Measurements from ENCODE around the gene IQSEC2.

The IQSEC2 gene

DNA sequence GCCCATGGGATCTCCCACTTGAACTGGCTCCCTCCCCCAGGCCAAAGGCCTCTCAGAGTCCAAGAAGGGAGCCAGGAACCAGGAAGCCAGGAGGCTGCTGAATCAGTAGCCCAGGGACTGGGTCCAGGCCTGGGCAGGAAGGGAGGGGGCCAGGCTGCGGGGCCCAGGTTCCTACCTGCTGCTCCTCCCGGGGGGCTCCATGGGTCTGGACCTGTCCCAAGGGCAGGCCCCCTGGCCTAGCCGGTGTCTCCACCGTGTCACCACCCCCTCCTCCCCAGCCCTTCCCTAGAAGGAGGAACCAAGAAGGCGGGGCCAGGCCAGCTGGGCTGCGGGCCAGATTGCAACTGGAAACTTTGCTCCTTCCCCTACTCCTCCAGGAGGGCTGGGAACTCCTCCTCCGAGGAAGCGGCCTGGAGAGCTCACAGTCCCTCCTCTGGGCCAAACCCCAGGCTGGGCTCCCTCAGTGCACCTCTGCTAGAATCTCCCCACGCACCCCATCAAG lies at the start of gene IQSEC2:
Gene IQSEC2, minus strand, starts transcription at position 264 of the 502 bp plus-strand sequence.
- no peak for DNase-seq (ENCODE audit: low read depth in 2 of 2)

DNA sequence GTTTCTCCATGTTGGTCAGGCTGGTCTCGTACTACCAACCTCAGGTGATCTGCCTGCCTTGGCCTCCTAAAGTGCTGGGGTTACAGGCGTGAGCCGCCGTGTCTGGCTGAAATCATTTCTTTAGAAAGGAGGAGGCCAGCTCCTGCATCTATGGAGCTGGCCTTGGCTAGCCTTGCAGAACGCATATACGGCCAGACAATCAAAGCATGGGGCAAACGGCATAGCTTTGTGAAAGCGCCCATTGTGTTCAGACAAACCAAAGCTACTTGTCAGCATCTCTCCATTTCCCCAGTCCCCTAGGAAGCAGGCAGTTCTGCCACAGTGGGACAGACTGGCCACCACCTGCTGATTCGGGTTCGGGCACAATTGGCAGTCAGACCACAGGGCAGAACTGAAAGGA lies 48.9 kb upstream of the IQSEC2 start:
- DNase-seq (ENCODE audit: low read depth in 2 of 2), result no peak

GRCh38 chrX:53324803-53325202 lies 43.4 kb upstream of the IQSEC2 start:
- DNase-seq (ENCODE audit: low read depth in 2 of 2), result no peak

GRCh38 chrX:53324085-53324484 lies 42.7 kb upstream of the IQSEC2 start:
- DNase-seq (ENCODE audit: low read depth in 2 of 2), result no peak

- DNase-seq (ENCODE audit: low read depth in 2 of 2), result no peak
These were observed 41.8 kb upstream of the IQSEC2 start for GRCh38 chrX:53323196-53323595.

DNA sequence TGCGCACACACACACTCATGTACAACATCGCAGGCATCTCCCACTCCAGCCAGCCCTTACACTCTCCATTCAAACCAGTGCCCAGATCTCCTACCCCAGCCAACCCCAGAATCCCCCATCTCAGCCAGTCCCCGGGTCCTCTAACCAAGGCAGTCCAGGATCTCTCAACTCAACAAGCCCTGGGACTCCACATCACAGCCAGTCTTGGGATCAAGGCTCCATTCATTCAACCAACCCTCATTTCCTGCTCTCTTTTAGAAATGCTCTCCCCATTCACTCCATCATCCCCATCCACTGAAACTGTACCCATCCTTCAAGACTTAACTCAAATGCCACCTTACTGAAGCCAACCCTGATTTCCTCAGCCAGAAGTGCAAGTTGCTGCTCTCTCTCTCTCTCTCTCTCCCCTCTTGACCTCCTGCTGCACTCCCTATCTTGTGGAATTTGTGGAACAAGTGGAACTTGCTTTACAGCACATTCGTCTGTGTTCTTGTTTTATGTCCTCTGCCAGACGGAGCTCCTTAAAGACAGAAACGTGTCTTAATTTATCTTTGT lies 40.6 kb upstream of the IQSEC2 start:
- no peak for DNase-seq (ENCODE audit: low read depth in 2 of 2)

DNA sequence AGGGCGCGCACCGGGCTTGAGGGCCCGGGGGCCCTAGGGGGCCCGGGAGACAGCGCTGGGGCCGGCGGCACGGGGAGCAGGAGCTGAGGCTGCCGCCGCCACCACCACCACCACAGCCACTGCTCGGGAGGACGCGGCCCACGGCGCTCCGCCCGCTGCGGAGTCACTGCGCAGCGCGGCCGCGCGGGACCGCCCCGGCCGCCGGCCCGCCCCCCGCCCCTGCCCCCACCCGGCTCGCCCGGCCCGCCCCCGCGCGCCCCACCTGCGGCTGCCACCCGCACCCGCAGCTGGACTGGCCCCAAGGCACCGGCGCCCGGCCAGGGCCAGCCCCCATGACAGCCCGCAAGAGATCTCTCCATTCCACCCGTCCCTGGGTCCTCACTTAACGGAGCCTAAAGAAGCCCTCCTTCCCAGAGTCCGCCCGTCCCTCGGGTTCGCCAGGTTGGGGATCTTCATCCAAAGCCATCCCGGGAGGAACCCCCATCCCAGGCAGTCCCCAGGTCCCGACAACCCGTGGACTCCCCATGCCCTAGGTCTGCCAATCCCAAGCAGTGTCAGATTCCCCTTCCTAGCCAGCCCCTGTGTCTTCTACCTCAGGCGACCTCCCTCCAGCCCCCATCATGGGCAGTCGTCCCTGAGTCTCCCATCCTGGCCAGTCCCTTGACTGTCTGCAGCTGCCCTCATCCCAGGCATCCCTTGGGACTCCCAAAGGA lies 40.0 kb upstream of the IQSEC2 start:
- DNase-seq (ENCODE audit: low read depth in 2 of 2), result no peak

GRCh38 chrX:53320543-53321229 lies 39.3 kb upstream of the IQSEC2 start:
- DNase-seq (ENCODE audit: low read depth in 2 of 2), result no peak

DNA sequence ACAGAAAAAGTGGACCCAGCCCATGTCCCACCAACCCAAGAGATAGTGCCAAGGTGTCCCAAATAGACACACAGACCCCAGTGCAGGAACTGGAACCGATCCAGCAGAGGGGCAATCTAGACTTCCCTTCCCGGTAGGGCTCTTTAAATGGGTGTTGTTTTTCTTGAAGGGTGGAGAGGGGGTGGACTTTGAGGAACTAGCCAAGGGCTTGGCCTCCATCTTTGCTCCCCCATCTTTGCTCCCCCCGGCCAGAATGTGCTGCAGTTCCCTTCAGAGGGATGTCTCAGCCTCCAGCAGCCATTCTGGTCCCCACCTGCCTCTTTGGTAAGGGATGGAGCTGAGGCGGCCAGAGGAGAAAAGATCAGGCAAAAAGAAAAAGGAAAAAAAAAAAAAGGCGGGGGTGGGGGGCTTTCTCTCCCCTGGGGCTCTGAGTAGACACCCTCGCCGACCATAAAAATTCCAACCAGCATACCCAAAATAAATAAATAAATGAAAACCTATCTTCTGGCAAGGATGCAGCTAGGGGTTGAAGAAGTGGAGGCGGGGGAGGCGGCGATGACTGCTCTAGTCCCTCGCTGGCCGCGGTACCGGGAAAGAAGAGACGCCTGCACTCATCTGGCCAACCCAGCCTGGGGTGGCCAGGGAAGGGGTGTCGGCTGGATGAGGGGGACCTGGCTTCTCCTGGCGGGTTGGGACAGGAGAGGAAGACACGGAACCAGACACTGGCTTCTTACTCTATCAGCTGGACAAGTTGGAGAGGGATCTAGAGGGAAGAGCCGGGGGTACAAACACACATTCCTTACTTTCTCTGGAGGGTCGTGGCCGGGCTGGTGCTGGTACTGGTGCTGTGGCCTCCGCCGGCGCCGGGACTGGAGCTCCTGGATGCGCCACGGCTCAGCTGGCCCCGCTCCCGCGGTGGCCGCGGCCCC lies 38.5 kb upstream of the IQSEC2 start:
- DNase-seq (ENCODE audit: low read depth in 2 of 2), result no peak

DNA sequence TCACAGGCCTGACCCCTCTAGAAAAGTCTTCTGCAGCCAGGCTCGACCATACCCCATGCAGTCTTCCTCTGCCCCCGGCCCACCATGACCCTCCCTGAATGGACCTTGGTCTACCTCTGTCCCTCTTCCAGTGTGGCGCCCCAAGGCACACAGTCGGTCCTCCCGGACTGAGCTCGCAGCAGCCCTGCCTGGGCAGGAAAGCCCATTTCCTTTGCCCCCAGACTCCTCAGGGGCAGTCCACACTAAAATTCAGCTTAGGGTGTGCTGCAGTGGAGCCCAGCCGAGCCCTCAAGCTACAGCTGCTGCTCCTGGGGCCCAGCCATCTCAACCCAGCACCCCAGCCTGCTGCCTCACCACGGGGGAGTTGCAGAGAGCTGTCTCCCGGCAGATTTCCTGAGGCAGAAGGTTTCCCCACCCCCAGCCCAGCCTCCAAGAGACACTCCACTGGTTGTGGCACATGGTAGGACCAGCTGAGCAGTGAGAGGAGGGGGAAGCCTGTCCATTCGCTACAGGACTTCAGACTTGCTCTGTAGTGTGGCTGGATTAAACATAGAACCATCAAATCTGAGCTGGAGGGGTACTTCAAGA lies 37.5 kb upstream of the IQSEC2 start:
- DNase-seq (ENCODE audit: low read depth in 2 of 2), result no peak

DNA sequence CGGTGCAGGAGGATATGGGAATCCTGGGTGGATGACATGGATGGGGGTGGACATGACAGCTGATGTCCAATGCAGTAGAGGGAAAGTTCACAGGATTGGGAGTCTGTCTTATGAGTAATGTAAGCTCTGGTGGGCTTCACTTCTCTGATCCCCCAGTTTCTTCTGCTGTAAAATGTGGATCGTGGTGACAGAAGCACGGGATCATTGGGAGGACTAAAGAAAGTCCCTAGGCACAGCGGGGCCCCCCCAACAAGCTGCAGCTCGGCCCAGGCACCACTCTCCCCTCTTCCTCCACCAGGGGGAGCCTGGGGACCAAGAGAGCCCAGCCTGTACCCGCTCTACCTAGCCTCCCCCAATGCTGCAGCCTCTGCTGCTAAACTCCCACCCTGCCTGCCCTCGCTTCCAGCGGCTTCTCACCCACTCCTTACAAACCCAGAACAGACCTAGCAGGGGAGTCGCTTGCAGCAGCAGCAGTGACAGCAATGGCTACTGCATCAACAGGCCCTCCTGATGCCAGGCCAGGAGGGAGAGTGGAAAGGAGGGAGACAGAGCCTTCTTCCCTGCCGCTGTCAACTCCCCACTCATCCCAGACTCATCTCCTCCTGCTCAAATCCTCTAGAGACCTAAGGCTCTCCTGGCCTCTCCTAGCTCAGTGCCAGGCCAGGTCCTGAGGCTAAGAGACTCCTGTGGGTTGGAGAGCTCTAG lies 36.1 kb upstream of the IQSEC2 start:
- peak; percentile 22 to 41 for DNase-seq (ENCODE audit: low read depth in 2 of 2)

GRCh38 chrX:53316860-53317237 lies 35.5 kb upstream of the IQSEC2 start:
- no peak for DNase-seq (ENCODE audit: low read depth in 2 of 2)

DNA sequence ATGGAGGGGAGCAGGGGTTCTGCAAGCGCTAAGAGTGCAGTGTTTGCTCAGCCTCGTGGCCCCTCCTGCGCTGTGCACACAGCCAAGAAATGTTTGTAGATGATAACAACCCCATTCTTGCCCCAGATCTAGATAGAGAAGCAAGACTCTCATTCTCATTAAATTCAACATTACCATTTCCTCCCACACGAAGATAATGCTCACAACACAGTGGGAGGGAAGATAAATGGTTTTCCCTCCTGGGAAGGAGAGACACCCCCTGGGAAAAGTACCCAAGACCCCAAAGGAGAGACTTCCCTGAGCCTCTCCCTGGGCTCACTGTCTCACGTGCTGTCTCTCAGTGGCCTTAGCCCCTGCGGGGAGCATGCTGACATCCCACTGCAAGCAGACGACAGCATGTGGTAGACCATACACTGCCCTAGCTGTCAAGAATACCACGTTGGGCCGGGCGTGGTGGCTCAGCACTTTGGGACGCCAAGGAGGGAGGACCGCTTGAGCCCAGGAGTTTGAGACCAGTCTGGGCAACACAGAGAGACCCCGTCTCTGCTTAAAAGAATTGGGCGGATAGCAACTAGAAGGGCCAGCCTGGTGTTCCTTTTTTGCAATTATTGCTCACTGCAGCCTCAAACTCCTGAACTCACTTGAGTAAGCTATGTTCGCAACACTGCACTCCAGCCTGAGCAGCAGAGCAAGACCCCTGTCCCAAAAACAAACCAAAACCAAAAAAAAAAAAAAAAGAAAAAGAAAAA lies 34.9 kb upstream of the IQSEC2 start:
- no peak for DNase-seq (ENCODE audit: low read depth in 2 of 2)

- DNase-seq (ENCODE audit: low read depth in 2 of 2), result no peak
These were observed 32.3 kb upstream of the IQSEC2 start for GRCh38 chrX:53313728-53314105.

GRCh38 chrX:53312946-53313727 lies 31.8 kb upstream of the IQSEC2 start:
- peak; percentile 3 to 19 for DNase-seq (ENCODE audit: low read depth in 2 of 2)

DNA sequence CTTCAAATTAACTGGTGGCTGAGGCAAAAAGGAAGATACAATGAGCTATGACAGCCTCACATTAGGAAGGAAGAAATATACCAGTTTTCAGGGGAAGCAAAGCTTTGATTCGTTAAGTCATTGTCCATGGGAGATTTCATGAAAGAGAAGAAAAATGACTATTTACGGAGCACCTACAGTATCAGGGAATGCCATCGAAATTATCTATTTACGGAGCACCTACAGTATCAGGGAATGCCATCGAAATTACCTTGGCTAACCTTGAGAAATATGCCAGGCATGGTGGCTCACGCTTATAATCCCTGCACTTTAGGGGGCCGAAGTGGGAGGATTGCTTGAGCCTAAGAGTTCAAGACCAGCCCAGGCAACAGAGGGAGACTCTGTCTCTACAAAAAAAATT lies 28.5 kb upstream of the IQSEC2 start:
- no peak for DNase-seq (ENCODE audit: low read depth in 2 of 2)

DNA sequence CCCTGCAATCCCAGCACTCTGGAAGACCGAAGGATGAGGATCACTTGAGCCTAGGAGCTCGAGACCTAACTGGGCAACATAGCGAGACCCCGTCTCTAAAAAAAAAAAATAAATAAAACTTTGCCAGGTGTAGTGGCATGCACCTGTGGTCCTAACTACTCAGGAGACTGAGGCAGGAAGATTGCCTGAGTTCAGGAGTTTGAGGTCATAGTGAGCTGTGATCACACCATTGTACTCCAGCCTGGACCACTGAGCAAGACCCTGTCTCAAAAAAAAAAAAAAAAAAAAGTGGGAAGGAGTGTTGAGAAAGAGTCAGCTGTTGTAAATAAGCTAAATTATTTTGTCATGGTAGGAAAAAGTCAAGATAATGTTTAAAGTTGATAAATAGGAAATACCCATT lies 27.5 kb upstream of the IQSEC2 start:
- DNase-seq (ENCODE audit: low read depth in 2 of 2), result no peak

DNA sequence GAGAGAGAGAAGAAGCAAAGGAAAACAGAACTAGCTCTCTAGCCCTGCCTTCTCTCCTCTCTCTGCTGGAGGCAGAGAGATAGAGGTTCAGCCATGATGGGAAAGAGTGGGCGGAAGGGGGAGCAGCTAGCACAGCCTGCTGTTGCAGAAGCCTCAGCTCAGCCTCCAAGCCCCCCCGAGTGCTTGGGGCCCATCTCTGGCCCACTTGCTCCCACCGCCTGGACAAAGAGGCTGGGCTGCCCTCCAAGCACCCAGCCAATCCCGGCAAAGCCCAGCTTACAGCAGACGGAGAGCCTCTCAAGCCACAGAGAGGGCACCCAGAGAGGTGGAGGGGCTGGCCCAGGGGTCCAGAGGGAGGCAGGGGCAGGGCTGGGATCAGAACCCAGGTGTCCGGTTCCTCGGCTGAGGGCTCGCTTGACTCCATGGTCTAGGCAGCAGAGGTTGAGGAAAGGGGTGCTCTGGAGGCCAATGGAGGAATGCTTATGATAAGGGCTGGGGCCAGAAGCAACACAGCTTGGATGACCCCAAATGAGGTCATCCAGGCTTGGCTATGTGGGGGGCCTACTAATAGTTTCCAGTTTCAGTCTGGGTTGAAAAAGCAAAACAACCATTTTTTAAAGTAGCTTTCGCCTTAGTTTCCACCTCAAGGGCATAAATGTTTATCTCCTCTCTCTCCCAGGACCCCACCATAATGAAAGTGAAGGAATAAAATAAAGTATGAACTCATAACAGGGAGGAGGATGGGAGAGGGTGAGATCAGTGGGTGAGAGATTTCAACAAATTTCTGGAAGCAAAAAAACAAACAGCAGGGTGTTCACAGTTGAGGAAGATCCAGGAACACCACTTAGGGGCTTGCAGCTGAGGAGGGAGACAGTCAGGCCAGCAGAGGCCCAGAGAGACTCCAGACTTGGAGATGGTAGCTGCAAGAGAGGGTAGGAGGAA lies 24.9 kb upstream of the IQSEC2 start:
- no peak for DNase-seq (ENCODE audit: low read depth in 2 of 2)

All from stimulated activated CD8-positive, alpha-beta memory T cell treated with anti-CD3 and anti-CD28 coated beads, Interleukin-15, amount 100 ng/mL, for 4 hours (primary cell).